A549 (cell line): ENCODE data around the gene COL15A1. TPM values are rescaled to one million over a fixed set of nuclear protein-coding genes. Genes with fewer than 3 reads are reported as not detected.

ENCODE experiments used
- ATAC-seq, 2 experiments: fragments of 200-7000 bp in 1 of 2; fragments of >200 bp in 1 of 2; cut with Nextera tagmentation in 1 of 2; cut with Tn5 transposase in 1 of 2; 3 replicates each; pipeline versions ENCODE4 v1.8.0 to v1.9.1; 2018 to 2020; ENCODE audit warnings: mild to moderate bottlenecking in 1 of 2, moderate library complexity in 1 of 2
- CTCF ChIA-PET: fragments of 300-600 bp; sonication (Branson Sonifier 250); formaldehyde crosslinking; extraction: SDS; loops from one replicate; lab custom pipeline; 2021; ENCODE audit warnings: antibody characterized with exemption, inconsistent platforms; lab: Yijun Ruan, JAX
- POLR2A ChIA-PET: fragments of 350-600 bp; formaldehyde crosslinking; extraction: SDS; loops from one replicate; lab custom pipeline; 2021; ENCODE audit warnings: antibody characterized with exemption, inconsistent platforms; lab: Yijun Ruan, JAX
- DNase-seq, 2 experiments: peaks; one replicate each; pipeline versions ENCODE4 v3.0.0 to v3.0.0-alpha.2; 2011 to 2016; ENCODE audit warnings: low read depth in 1 of 2, low spot score in 1 of 2
- FAIRE-seq: peaks from 2 replicates; lab custom pipeline; 2011; peaks lifted over from hg19 to GRCh38; lab: Jason Lieb, UNC
- H3K27ac ChIP-seq, 2 experiments: fragments of >200 bp; sonication (Bioruptor Twin); formaldehyde crosslinking; 3 replicates each; pipeline ENCODE4 v1.5.1; 2016 to 2017
- H3K4me1 ChIP-seq: fragments of >200 bp; sonication (Bioruptor Twin); formaldehyde crosslinking; 3 replicates; pipeline ENCODE4 v1.6.1; 2016
- H3K4me2 ChIP-seq: fragments of >200 bp; sonication (Bioruptor Twin); formaldehyde crosslinking; 3 replicates; pipeline ENCODE4 v1.6.1; 2016
- H3K4me3 ChIP-seq: fragments of >200 bp; sonication (Bioruptor Twin); formaldehyde crosslinking; 3 replicates; pipeline ENCODE4 v1.5.1; 2016
- H3K9me3 ChIP-seq: fragments of >200 bp; sonication (Bioruptor Twin); formaldehyde crosslinking; 3 replicates; pipeline ENCODE4 v1.6.1; 2016
- BCL3 ChIP-seq: fragments of >200 bp; sonication (Bioruptor Twin); formaldehyde crosslinking; IDR thresholded peaks from 3 replicates; pipeline ENCODE4 v1.6.1; 2016
- CBX8 ChIP-seq: fragments of 200-600 bp; sonication (generic); IDR thresholded peaks from 2 replicates; pipeline ENCODE4 v1.6.1; 2016
- CEBPB ChIP-seq, 2 experiments: fragments of >200 bp in 1 of 2; sonication (Bioruptor Twin) in 1 of 2; formaldehyde crosslinking in 1 of 2; IDR thresholded peaks; 2 replicates each; pipeline ENCODE4 v1.6.1; 2012 to 2016
- EHF ChIP-seq: fragments of 250-450 bp; sonication (Bioruptor Pico); IDR thresholded peaks from 2 replicates; pipeline ENCODE4 v1.5.0; 2020; ENCODE audit warnings: mild to moderate bottlenecking
- EHMT2 ChIP-seq: fragments of 200-600 bp; sonication (generic); IDR thresholded peaks from 2 replicates; pipeline ENCODE4 v1.6.1; 2016; ENCODE audit warnings: antibody characterized with exemption, low read depth, mild to moderate bottlenecking, moderate library complexity
- ELK1 ChIP-seq: fragments of 150-350 bp; IDR thresholded peaks from 2 replicates; pipeline ENCODE4 v1.6.1; 2014; ENCODE audit warnings: low read depth, mild to moderate bottlenecking, low read length
- ESRRA ChIP-seq: fragments of 150-350 bp; IDR thresholded peaks from 2 replicates; pipeline ENCODE4 v1.6.1; 2014; ENCODE audit warnings: mild to moderate bottlenecking, low read length, borderline replicate concordance
- FOSB ChIP-seq: fragments of 250-450 bp; sonication (Bioruptor Pico); IDR thresholded peaks from 2 replicates; pipeline ENCODE4 v1.5.0; 2020; ENCODE audit warnings: mild to moderate bottlenecking, moderate library complexity
- FOXS1 ChIP-seq: fragments of 250-450 bp; sonication (Bioruptor Pico); IDR thresholded peaks from 2 replicates; pipeline ENCODE4 v1.5.0; 2020; ENCODE audit warnings: mild to moderate bottlenecking, moderate library complexity
- HDAC2 ChIP-seq: fragments of 200-600 bp; sonication (generic); IDR thresholded peaks from 2 replicates; pipeline ENCODE4 v1.6.1; 2016
- HES2 ChIP-seq: fragments of >200 bp; sonication (Bioruptor Twin); formaldehyde crosslinking; IDR thresholded peaks from 2 replicates; pipeline ENCODE4 v1.6.1; 2016
- HMGXB4 ChIP-seq: fragments of 250-450 bp; sonication (Bioruptor Pico); IDR thresholded peaks from 2 replicates; pipeline ENCODE4 v1.5.0; 2021; ENCODE audit warnings: mild to moderate bottlenecking, moderate library complexity, borderline replicate concordance
- HOXA7 ChIP-seq: fragments of 250-450 bp; sonication (Bioruptor Pico); IDR thresholded peaks from 2 replicates; pipeline ENCODE4 v1.5.0; 2020; ENCODE audit warnings: mild to moderate bottlenecking, moderate library complexity
- HOXB13 ChIP-seq: fragments of 250-450 bp; sonication (Bioruptor Pico); IDR thresholded peaks from 2 replicates; pipeline ENCODE4 v1.5.0; 2020; ENCODE audit warnings: low read depth, mild to moderate bottlenecking, moderate library complexity
- JUNB ChIP-seq: fragments of >200 bp; sonication (Bioruptor Twin); formaldehyde crosslinking; IDR thresholded peaks from 2 replicates; pipeline ENCODE4 v1.6.1; 2016
- KDM1A ChIP-seq: fragments of 200-600 bp; sonication (generic); IDR thresholded peaks from 2 replicates; pipeline ENCODE4 v1.6.1; 2016; ENCODE audit warnings: low read depth, mild to moderate bottlenecking
- KDM5A ChIP-seq: fragments of 200-600 bp; sonication (generic); IDR thresholded peaks from 2 replicates; pipeline ENCODE4 v1.6.1; 2016; ENCODE audit warnings: antibody characterized with exemption, mild to moderate bottlenecking
- POLR2A ChIP-seq: IDR thresholded peaks from 2 replicates; pipeline ENCODE4 v1.6.1; 2012; ENCODE audit warnings: mild to moderate bottlenecking, low read length
- RAD21 ChIP-seq, 2 experiments: fragments of >200 bp in 1 of 2; sonication (Bioruptor Twin) in 1 of 2; formaldehyde crosslinking in 1 of 2; IDR thresholded peaks in 1 of 2; conservative IDR thresholded peaks in 1 of 2; 2 replicates in 1 of 2; 3 replicates in 1 of 2; pipeline ENCODE4 v1.6.1; 2012 to 2018; ENCODE audit warnings: inconsistent platforms in 1 of 2
- RFX5 ChIP-seq: fragments of 450-650 bp; IDR thresholded peaks from 2 replicates; pipeline ENCODE4 v1.7.1; 2014; ENCODE audit warnings: antibody characterized with exemption, mild to moderate bottlenecking, moderate library complexity
- SMC3 ChIP-seq: fragments of >200 bp; sonication (Bioruptor Twin); formaldehyde crosslinking; IDR thresholded peaks from 3 replicates; pipeline ENCODE4 v1.6.1; 2018; ENCODE audit warnings: inconsistent platforms
- SREBF2 ChIP-seq: fragments of 450-650 bp; IDR thresholded peaks from 2 replicates; pipeline ENCODE4 v1.6.1; 2014; ENCODE audit warnings: mild to moderate bottlenecking, moderate library complexity
- TFCP2L1 ChIP-seq: fragments of 250-450 bp; sonication (Bioruptor Pico); IDR thresholded peaks from 2 replicates; pipeline ENCODE4 v1.5.0; 2021; ENCODE audit warnings: mild to moderate bottlenecking
- TP53 ChIP-seq: fragments of 250-450 bp; sonication (Bioruptor Pico); IDR thresholded peaks from 2 replicates; pipeline ENCODE4 v1.5.0; 2021; ENCODE audit warnings: mild to moderate bottlenecking, moderate library complexity
- ZFP36 ChIP-seq: fragments of 450-650 bp; IDR thresholded peaks from 2 replicates; pipeline ENCODE4 v1.6.1; 2014; ENCODE audit warnings: borderline replicate concordance; ENCODE audit not compliant: partially characterized antibody
- ZNF302 ChIP-seq: fragments of 250-450 bp; sonication (Bioruptor Pico); IDR thresholded peaks from 2 replicates; pipeline ENCODE4 v1.9.0; 2021; ENCODE audit warnings: inconsistent platforms, mild to moderate bottlenecking, moderate library complexity
- WGBS: methylation state at CpG from one replicate; pipeline ENCODE4 v1.1.6; 2017; ENCODE audit errors: missing lambda C conversion rate; 5-methylcytosine and 5-hydroxymethylcytosine counted together
- polyA plus RNA-seq, 4 experiments: library from polyadenylated mRNA; depleted of rRNA in 3 of 4; stranded (reverse); fragments of >200 nt; fragmentation: RNase III in 1 of 4; extraction: RNeasy Plus Mini Kit Qiagen cat#74134 plus additional on column Dnase treatment in 1 of 4; gene quantifications; 2 replicates in 3 of 4; 3 replicates in 1 of 4; pipeline ENCODE4 v1.2.3, GENCODE V29; 2011 to 2017
- TF ChIP-seq, protein P1 (sequence below): IDR thresholded peaks from 2 replicates; pipeline ENCODE4 v1.6.1; 2012; ENCODE audit warnings: low read depth, borderline replicate concordance

Gene COL15A1
- polyA plus RNA-seq, 2 of the 4 experiments (the other 2 are of a cell fraction) = 0.09 to 0.12 TPM

DNA sequence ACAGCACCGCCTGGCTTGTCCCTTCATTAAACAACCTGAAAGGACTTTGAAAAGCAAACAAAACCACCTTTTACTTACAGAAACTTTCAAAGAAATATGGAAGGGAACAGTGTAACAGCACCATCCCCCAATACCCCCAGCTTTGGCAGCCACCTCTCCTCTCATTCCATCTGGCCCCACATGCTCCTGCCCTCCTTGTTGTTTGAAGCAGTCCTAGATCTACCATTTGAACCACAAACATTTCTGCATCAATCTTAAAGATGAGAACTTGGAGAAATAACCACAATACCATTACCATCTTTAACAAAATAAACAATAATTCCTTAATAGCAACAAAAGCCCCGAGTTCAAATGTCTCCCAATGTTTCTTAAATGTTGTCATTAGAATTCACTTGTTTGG, 17.8 kb upstream of the COL15A1 start:
- H3K4me3 ChIP-seq = no peak overlapping the region
- TF ChIP-seq TP53 (CRISPR knock-in tag) = no peak
- no peak for TF ChIP-seq POLR2A
- no peak for TF ChIP-seq HOXB13
- no peak for TF ChIP-seq SMC3
- no peak for TF ChIP-seq ZNF302 (CRISPR knock-in tag)
- no peak for TF ChIP-seq ELK1
- no peak for TF ChIP-seq HES2
- TF ChIP-seq JUNB = no peak
- no peak for TF ChIP-seq HOXA7
- TF ChIP-seq SREBF2 = no peak
- TF ChIP-seq KDM5A = no peak
- TF ChIP-seq FOXS1 = no peak
- TF ChIP-seq, protein P1, sequence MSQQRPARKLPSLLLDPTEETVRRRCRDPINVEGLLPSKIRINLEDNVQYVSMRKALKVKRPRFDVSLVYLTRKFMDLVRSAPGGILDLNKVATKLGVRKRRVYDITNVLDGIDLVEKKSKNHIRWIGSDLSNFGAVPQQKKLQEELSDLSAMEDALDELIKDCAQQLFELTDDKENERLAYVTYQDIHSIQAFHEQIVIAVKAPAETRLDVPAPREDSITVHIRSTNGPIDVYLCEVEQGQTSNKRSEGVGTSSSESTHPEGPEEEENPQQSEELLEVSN = no peak
- no peaks in the 10 kb centered on the region for H3K4me1 ChIP-seq
- no peaks in the 10 kb centered on the region for H3K9me3 ChIP-seq
- ChIA-PET POLR2A (no interaction called here), CTCF (interaction anchor here (0.8 to 1.3 kb wide), 2 partner anchors 21 to 78 kb away, joined by 3 to 4 read pairs; no protein-coding TSS in a partner anchor)
- H3K27ac ChIP-seq = no peak overlapping the region
- ATAC-seq (no peak), DNase-seq (no peak), FAIRE-seq (no peak)
- no peak overlapping the region for H3K4me2 ChIP-seq
- 48% methylated on average over 2 of the region's 2 CpGs for WGBS

DNA sequence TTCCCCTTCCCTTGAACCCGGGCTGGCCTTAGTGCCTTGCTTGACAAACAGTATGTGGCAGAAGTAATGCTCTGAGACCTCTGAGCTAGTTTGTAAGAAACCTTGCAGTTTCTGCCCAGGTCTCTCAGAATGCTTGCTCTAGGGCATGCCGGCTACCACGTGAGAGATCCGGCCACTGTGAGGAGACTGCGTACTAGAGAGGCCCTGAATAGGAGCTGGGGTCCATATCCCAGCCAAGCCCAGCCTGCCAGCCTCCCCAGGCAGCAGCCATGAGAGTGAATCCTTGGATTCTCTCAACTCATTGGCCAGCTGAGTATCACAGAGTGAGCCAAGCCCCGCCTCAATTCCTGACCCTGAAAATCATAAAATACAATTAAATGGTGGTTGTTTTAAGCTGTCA, 16.0 kb upstream of the COL15A1 start:
- POLR2A ChIA-PET = no interaction called here
- Histone ChIP-seq H3K4me3 (no peak overlapping the region), H3K27ac (no peak overlapping the region), H3K9me3 (no peaks in the 10 kb centered on the region), H3K4me1 (no peaks in the 10 kb centered on the region), H3K4me2 (no peak overlapping the region)
- CTCF ChIA-PET = no interaction called here
- no peak for FAIRE-seq
- TF ChIP-seq EHF (CRISPR knock-in tag) = no peak
- no peak for TF ChIP-seq RFX5
- no peak for TF ChIP-seq KDM1A
- TF ChIP-seq, protein P1 = no peak
- TF ChIP-seq ZFP36 = no peak
- no peak for TF ChIP-seq KDM5A
- no peak for TF ChIP-seq HOXA7
- TF ChIP-seq BCL3 = no peak
- TF ChIP-seq ESRRA = no peak
- TF ChIP-seq HMGXB4 (CRISPR knock-in tag) = no peak
- no peak for TF ChIP-seq RAD21 (conservative IDR thresholded peaks at IDR 0.05 in 1 of 2, IDR thresholded peaks at IDR 0.05 in 1 of 2)
- no peak for TF ChIP-seq EHMT2
- no peak for TF ChIP-seq TP53 (CRISPR knock-in tag)
- no peak for TF ChIP-seq TFCP2L1
- no peak for TF ChIP-seq FOSB (CRISPR knock-in tag)
- no peak for TF ChIP-seq CBX8
- no peak for TF ChIP-seq CEBPB (IDR thresholded peaks at IDR 0.05)
- no peak for TF ChIP-seq HDAC2
- TF ChIP-seq HOXB13 = no peak
- no peak for DNase-seq
- 28% methylated on average over 6 of the region's 6 CpGs for WGBS
- no peak for ATAC-seq
